ENCODE data around the gene AGMO.

AGMO gene

DNA sequence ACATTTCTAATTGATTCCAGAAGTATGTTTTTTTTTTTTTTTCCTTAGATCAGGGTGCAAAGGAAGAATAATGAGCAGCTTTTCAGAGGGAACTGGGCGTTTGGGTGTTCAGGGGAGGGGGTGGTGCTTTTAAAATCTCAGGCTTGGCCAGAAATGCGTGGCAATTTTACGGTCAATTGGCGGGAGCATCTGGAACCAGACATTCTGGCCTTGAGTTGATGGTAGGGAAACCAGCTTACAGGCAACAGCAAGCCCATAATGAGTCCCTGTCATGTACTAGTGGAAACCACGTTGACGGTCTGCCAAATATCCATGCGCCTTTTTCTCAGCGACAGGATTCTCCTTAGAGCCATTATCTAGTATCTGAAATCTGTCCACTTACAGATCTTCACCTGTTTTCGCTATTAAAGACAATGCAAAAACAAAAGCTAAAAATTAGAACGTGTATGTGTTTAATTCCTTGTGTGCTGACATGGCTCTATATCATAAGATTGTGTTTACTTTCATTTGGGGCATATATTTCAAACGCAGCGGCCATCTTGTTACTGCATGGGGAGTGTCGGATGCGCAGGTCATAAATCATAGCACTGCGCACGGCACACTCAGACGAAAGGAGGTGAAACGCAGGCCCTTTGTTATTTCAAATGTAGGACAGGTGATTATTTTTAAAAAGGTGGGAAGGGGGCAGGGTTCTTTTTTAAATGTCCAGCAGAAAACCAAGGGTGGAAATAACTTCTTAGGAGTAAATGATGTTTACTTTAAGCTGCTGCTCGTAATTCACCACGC, 209.2 kb downstream of the AGMO start:
- WGBS (ENCODE audit: extremely low coverage, insufficient coverage, low lambda C conversion rate) = no CpG with 5 or more reads among the region's 20 CpGs
- Histone ChIP-seq H3K18ac (ENCODE audit: low read length) (no peak overlapping the region), H3K79me2 (ENCODE audit: control insufficient read depth, insufficient read depth, low read length) (no peaks in the 10 kb centered on the region), H3K56ac (ENCODE audit: low read length) (no peak overlapping the region), H3K4ac (ENCODE audit: low read depth, low read length) (no peak overlapping the region), H2BK120ac (ENCODE audit: low read depth, low read length) (no peak overlapping the region), H3K23ac (ENCODE audit: low read length) (no peak overlapping the region), H3K4me1 (ENCODE audit: control insufficient read depth, low read depth, low read length) (peaks cover 2% of the 10 kb centered on the region), H2AK5ac (ENCODE audit: low read length) (no peak overlapping the region), H2BK15ac (replicated peaks; ENCODE audit: low read depth) (no peak overlapping the region), H3K4me2 (ENCODE audit: low read length) (no peak overlapping the region), H4K8ac (ENCODE audit: low read depth, low read length) (peak overlapping the region; percentile 56), H3K9ac (ENCODE audit: low read length) (no peak overlapping the region), H4K5ac (ENCODE audit: low read length) (no peak overlapping the region), H3K27ac (ENCODE audit: low read depth, low read length) (no peak overlapping the region), H3K4me3 (ENCODE audit: low read length) (no peak overlapping the region), H3K36me3 (ENCODE audit: control insufficient read depth, insufficient read depth, low read length) (no peaks in the 10 kb centered on the region), H3K27me3 (ENCODE audit: insufficient read depth, low read length, poor library complexity) (no peaks in the 10 kb centered on the region), H2BK5ac (ENCODE audit: low read length) (no peak overlapping the region), H3K79me1 (ENCODE audit: low read length) (no peaks in the 10 kb centered on the region)
- no peak for DNase-seq

DNA sequence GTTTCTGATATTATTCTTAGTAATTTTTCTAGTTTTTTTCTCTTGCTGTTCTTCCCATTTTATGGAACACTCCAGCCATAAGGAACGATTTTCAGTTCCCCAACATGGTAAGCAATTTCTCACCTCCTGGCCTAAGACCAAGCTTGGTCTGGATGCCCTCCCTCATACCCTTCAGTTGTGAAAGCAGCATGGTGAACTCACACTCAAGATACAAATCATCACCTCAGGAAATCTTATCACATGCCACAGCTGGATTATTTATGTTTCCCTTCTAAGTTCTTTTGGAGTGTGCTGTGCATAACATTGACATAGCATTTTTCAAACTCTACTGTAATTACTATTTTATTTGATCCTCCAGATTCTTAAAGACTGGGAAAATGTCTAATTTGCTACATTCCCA, 216.6 kb downstream of the AGMO start:
- Histone ChIP-seq H3K4me3 (ENCODE audit: low read length) (no peak overlapping the region), H3K4me1 (ENCODE audit: control insufficient read depth, low read depth, low read length) (no peaks in the 10 kb centered on the region)
- no CpG with 5 or more reads among the region's 1 CpG for WGBS (ENCODE audit: extremely low coverage, insufficient coverage, low lambda C conversion rate)

DNA sequence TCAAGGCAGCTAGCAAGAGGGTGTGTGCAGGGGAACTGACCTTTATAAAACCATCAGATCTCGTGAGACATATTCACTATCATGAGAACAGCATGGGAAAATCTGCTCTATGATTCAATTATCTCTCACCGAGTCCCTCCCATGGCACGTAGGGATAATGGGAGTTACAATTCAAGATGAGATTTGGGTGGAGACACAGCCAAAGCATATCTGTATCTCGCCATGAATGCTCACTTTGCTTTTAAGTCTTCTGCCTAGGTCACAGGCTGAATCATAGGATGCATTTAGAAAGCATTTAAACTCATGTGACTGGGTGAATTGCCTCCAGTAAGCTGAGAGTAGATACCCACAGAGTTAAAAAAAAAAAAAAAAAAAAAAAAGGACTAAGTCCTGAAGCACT, 220.0 kb downstream of the AGMO start:
- H2AK5ac ChIP-seq (ENCODE audit: low read length) = no peak overlapping the region
- H3K9ac ChIP-seq (ENCODE audit: low read length) = no peak overlapping the region
- H3K4me1 ChIP-seq (ENCODE audit: control insufficient read depth, low read depth, low read length) = no peaks in the 10 kb centered on the region
- no peak overlapping the region for H3K23ac ChIP-seq (ENCODE audit: low read length)
- H3K56ac ChIP-seq (ENCODE audit: low read length) = no peak overlapping the region
- no CpG with 5 or more reads among the region's 4 CpGs for WGBS (ENCODE audit: extremely low coverage, insufficient coverage, low lambda C conversion rate)
- no peak overlapping the region for H4K5ac ChIP-seq (ENCODE audit: low read length)
- DNase-seq = no peak
- no peaks in the 10 kb centered on the region for H3K79me1 ChIP-seq (ENCODE audit: low read length)
- no peak overlapping the region for H2BK15ac ChIP-seq (replicated peaks; ENCODE audit: low read depth)
- no peak overlapping the region for H4K8ac ChIP-seq (ENCODE audit: low read depth, low read length)
- no peaks in the 10 kb centered on the region for H3K36me3 ChIP-seq (ENCODE audit: control insufficient read depth, insufficient read depth, low read length)
- no peak overlapping the region for H2BK5ac ChIP-seq (ENCODE audit: low read length)
- no peak overlapping the region for H3K4me2 ChIP-seq (ENCODE audit: low read length)
- H3K79me2 ChIP-seq (ENCODE audit: control insufficient read depth, insufficient read depth, low read length) = no peaks in the 10 kb centered on the region
- H3K27me3 ChIP-seq (ENCODE audit: insufficient read depth, low read length, poor library complexity) = no peaks in the 10 kb centered on the region
- H3K4ac ChIP-seq (ENCODE audit: low read depth, low read length) = no peak overlapping the region
- H2BK120ac ChIP-seq (ENCODE audit: low read depth, low read length) = no peak overlapping the region
- no peak overlapping the region for H3K27ac ChIP-seq (ENCODE audit: low read depth, low read length)
- no peak overlapping the region for H3K18ac ChIP-seq (ENCODE audit: low read length)
- no peak overlapping the region for H3K4me3 ChIP-seq (ENCODE audit: low read length)

More for the DNA sequence above, 216.6 kb downstream of the AGMO start:
- Histone ChIP-seq H3K23ac (ENCODE audit: low read length) (no peak overlapping the region), H3K27me3 (ENCODE audit: insufficient read depth, low read length, poor library complexity) (no peaks in the 10 kb centered on the region), H2AK5ac (ENCODE audit: low read length) (no peak overlapping the region), H4K5ac (ENCODE audit: low read length) (no peak overlapping the region), H3K9ac (ENCODE audit: low read length) (no peak overlapping the region), H3K27ac (ENCODE audit: low read depth, low read length) (no peak overlapping the region), H3K56ac (ENCODE audit: low read length) (no peak overlapping the region), H2BK120ac (ENCODE audit: low read depth, low read length) (no peak overlapping the region), H4K8ac (ENCODE audit: low read depth, low read length) (no peak overlapping the region), H3K79me1 (ENCODE audit: low read length) (no peaks in the 10 kb centered on the region), H2BK5ac (ENCODE audit: low read length) (no peak overlapping the region), H3K18ac (ENCODE audit: low read length) (no peak overlapping the region), H3K4ac (ENCODE audit: low read depth, low read length) (no peak overlapping the region), H3K4me2 (ENCODE audit: low read length) (no peak overlapping the region), H3K36me3 (ENCODE audit: control insufficient read depth, insufficient read depth, low read length) (no peaks in the 10 kb centered on the region), H2BK15ac (replicated peaks; ENCODE audit: low read depth) (no peak overlapping the region), H3K79me2 (ENCODE audit: control insufficient read depth, insufficient read depth, low read length) (no peaks in the 10 kb centered on the region)
- no peak for DNase-seq

DNA sequence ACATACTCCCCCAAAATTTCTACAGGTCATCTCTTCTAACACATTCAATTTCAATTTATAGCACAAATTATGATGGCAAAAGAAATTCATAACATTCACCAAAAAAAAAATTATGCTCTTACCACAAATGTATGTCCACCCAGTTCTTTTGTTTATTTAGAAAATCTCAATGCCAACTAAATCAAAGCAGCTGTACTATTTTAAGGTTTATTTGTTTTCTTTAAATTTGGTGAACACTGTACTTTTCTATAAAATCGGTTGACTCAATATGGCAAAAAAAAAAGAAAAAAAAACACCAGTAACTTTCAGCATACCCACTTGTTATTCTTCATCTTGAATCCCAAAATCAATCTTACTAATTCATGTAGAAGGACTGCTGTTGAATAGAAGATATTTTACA, 225.7 kb downstream of the AGMO start:
- no peaks in the 10 kb centered on the region for H3K36me3 ChIP-seq (ENCODE audit: control insufficient read depth, insufficient read depth, low read length)
- H3K18ac ChIP-seq (ENCODE audit: low read length) = no peak overlapping the region
- no peak overlapping the region for H4K5ac ChIP-seq (ENCODE audit: low read length)
- no peak overlapping the region for H2BK120ac ChIP-seq (ENCODE audit: low read depth, low read length)
- H2BK5ac ChIP-seq (ENCODE audit: low read length) = no peak overlapping the region
- H3K23ac ChIP-seq (ENCODE audit: low read length) = no peak overlapping the region
- H3K4me3 ChIP-seq (ENCODE audit: low read length) = no peak overlapping the region
- H2AK5ac ChIP-seq (ENCODE audit: low read length) = no peak overlapping the region
- no CpG with 5 or more reads among the region's 1 CpG for WGBS (ENCODE audit: extremely low coverage, insufficient coverage, low lambda C conversion rate)
- H2BK15ac ChIP-seq (replicated peaks; ENCODE audit: low read depth) = no peak overlapping the region
- no peak overlapping the region for H4K8ac ChIP-seq (ENCODE audit: low read depth, low read length)
- no peak overlapping the region for H3K9ac ChIP-seq (ENCODE audit: low read length)
- no peaks in the 10 kb centered on the region for H3K4me1 ChIP-seq (ENCODE audit: control insufficient read depth, low read depth, low read length)
- no peaks in the 10 kb centered on the region for H3K27me3 ChIP-seq (ENCODE audit: insufficient read depth, low read length, poor library complexity)
- no peak overlapping the region for H3K27ac ChIP-seq (ENCODE audit: low read depth, low read length)
- H3K56ac ChIP-seq (ENCODE audit: low read length) = no peak overlapping the region
- H3K4me2 ChIP-seq (ENCODE audit: low read length) = no peak overlapping the region
- no peak overlapping the region for H3K4ac ChIP-seq (ENCODE audit: low read depth, low read length)
- no peak for DNase-seq
- no peaks in the 10 kb centered on the region for H3K79me2 ChIP-seq (ENCODE audit: control insufficient read depth, insufficient read depth, low read length)
- no peaks in the 10 kb centered on the region for H3K79me1 ChIP-seq (ENCODE audit: low read length)

DNA sequence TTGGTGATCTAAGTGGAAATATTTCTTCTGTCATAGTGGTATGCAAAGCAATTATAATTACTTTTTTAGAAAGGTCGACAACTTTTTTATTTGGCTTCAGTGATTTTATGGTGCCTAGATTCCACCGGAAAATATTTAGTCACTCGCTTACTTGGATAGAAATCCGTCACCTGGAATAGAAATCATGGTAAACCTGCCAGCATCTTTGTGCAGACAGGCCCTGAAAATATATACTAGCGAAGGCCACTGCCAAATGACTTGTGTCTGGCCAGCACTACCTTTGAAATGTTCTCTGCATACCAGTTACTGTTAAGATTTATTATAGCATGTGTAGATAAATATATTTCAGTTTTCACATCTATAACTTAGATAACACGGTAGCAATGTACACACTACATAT, 226.4 kb downstream of the AGMO start:
- Histone ChIP-seq H2AK5ac (ENCODE audit: low read length) (no peak overlapping the region), H3K27ac (ENCODE audit: low read depth, low read length) (no peak overlapping the region), H2BK5ac (ENCODE audit: low read length) (no peak overlapping the region), H3K56ac (ENCODE audit: low read length) (no peak overlapping the region), H3K79me2 (ENCODE audit: control insufficient read depth, insufficient read depth, low read length) (no peaks in the 10 kb centered on the region), H4K5ac (ENCODE audit: low read length) (no peak overlapping the region), H3K27me3 (ENCODE audit: insufficient read depth, low read length, poor library complexity) (no peaks in the 10 kb centered on the region), H3K4ac (ENCODE audit: low read depth, low read length) (no peak overlapping the region), H3K4me2 (ENCODE audit: low read length) (no peak overlapping the region), H4K8ac (ENCODE audit: low read depth, low read length) (no peak overlapping the region), H2BK120ac (ENCODE audit: low read depth, low read length) (no peak overlapping the region), H2BK15ac (replicated peaks; ENCODE audit: low read depth) (no peak overlapping the region), H3K23ac (ENCODE audit: low read length) (no peak overlapping the region), H3K4me3 (ENCODE audit: low read length) (no peak overlapping the region), H3K4me1 (ENCODE audit: control insufficient read depth, low read depth, low read length) (no peaks in the 10 kb centered on the region), H3K36me3 (ENCODE audit: control insufficient read depth, insufficient read depth, low read length) (no peaks in the 10 kb centered on the region), H3K18ac (ENCODE audit: low read length) (no peak overlapping the region), H3K79me1 (ENCODE audit: low read length) (no peaks in the 10 kb centered on the region), H3K9ac (ENCODE audit: low read length) (no peak overlapping the region)
- WGBS (ENCODE audit: extremely low coverage, insufficient coverage, low lambda C conversion rate) = no CpG with 5 or more reads among the region's 6 CpGs
- DNase-seq = no peak

Measured in mesendoderm (in vitro differentiated cells).